GM18508 (cell line): ENCODE results near the gene ATP9A.
"Not testable (repeated sequence)": the region's sequence is repeated elsewhere in the genome, so short reads cannot be mapped to it uniquely, and the experiment has no call there.

ENCODE experiments used
- ATAC-seq: cut with Tn5 transposase; IDR thresholded peaks from one replicate; pipeline ENCODE4 v1.9.1; 2021; ENCODE audit warnings: moderate number of reproducible peaks; ENCODE audit not compliant: insufficient read depth, unreplicated experiment

Gene ATP9A

DNA sequence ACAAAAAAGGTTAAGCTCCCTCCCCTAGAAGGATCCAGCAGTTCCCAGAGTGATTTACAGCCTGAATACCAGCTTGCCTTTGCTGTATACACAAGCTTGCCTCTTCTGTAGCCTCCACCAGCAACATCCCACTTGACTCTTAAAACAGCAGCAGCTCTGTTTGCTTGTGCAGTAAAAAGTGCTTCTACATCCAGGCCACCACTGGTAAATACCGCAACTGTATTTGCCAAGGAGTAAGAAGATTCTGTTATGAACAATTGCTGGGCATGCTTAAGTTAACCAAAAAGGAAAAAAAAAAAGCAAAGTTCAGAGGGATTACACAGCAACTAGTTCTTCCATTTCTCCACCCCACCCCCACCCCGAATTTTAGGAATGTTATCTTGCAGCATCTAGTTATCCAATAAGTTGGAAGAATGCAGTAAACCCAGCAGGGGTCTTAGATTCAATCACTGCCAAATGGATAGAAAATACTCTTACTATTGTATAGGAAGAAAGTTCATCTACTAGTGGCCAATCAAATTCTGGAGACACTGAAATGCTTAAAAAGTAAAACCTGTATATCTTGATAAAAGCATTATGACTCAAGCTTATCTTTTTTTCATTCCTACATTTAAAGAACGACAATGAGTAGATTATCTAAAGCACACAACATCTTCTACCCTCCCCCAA, 29.3 kb upstream of the ATP9A start:
- ATAC-seq, result no peak

- no peak for ATAC-seq
Observed at GRCh38 chr20:51796340-51796739, 28.1 kb upstream of the ATP9A start.

- no peak for ATAC-seq
Observed at GRCh38 chr20:51792960-51793359, 24.8 kb upstream of the ATP9A start.

GRCh38 chr20:51791626-51792025, 23.4 kb upstream of the ATP9A start:
- ATAC-seq, result no peak

- no peak for ATAC-seq
Observed at GRCh38 chr20:51790256-51790655, 22.1 kb upstream of the ATP9A start.

DNA sequence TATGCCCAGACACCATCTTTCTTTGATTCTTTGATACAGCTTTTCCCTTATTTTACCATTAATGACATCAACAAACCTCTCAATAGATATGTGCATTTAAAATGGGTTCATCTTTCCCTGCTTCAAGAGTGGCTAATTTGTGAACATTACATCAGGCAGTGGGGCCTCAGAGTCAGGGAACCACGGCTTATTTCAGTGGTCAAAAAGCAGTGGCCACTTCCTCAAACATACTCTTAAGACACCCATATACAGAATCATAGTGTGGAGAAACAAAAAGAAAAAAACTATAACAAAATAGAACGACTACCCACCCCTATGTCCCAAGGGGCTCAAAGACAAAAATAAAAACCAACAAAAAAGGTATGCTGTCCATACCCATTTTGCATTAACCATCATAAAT, 21.2 kb upstream of the ATP9A start:
- ATAC-seq, result no peak

DNA sequence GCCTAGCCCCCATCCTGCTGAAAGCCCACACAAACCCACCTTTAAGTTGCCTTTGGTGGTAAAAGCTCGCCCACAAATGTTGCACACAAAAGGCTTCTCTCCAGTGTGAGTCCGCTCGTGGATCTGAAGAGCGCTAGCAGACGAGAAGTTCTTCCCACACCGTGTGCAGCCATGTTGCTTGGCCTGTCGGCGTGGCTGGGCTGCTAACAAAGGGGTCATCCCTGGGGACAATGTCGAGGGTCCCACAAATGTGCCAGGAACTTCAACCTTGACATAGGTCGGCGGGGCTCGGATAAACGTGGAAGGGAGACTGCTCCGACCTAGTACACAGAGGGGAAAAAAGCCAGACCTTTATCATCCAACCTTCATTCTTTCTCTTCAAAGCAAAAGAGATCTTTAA, 20.6 kb upstream of the ATP9A start:
- ATAC-seq, result no peak

DNA sequence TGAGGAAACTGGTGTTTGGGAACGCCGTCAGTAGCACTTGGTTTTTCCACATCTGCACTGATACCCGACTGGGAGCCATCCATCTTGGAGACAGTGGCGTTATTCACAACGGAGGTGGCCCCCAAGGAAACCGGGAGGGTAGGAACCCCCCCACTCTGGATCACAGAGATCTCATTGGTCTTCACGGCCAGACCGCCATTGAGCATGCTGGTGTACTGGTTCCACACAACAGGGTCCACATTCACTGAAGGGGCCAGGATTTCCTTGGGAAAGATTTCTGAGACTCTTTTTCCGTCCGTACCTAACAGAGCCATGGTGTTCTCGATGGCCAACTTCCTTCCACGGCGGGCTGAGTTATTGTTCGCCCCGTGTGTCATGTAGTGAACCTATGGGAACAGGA, 16.1 kb upstream of the ATP9A start:
- ATAC-seq, result no peak

DNA sequence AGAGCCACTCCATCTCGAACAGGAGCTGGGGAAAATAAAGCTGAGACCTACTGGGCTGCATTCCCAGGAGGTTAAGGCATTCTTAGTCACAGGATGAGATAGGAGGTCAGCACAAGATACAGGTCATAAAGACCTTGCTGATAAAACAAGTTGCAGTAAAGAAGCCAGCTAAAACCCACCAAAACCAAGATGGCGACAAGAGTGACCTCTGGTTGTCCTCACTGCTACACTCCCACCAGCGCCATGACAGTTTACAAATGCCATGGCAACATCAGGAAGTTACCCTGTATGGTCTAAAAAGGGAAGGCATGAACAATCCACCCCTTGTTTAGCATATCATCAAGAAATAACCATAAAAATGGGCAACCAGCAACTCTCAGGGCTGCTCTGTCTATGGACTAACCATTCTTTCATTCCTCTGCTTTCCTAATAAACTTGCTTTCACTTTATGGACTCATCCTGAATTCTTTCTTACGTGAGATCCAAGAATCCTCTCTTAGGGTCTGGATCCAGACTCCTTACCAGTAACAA, 10.1 kb upstream of the ATP9A start:
- not testable (repeated sequence) for ATAC-seq

- no peak for ATAC-seq
Observed at GRCh38 chr20:51775241-51775640, 7.1 kb upstream of the ATP9A start.

- no peak for ATAC-seq
Observed at GRCh38 chr20:51772236-51772635, 4.0 kb upstream of the ATP9A start.

DNA sequence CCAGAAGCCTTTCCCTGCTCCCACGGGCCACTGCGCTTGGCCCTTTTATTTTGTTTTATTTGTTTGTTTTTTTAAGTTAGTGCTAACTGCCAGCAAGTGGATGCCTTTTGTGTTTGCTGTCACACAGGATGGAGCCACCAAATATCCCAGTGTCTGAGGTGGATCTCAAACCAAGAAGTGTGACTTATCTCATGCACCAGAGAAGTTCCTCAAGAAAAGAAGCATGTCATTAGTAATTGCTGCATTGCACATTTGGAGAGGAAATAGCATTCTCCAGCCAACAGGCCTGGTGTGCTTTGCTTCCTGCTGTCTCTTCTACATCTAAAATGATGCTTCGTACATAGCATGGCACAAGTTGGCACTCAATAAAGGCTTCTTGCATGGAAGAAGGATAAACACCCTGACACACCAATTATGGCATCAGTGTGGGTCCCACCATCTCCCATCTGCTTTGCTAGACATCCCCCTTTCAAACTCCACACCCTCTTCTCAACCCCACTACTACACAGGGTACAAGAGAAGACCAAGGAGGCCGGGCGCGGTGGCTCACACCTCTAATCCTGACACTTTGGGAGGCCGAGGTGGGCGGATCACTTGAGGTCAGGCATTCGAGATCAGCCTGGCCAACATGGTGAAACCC, 1.9 kb upstream of the ATP9A start:
- no peak for ATAC-seq

DNA sequence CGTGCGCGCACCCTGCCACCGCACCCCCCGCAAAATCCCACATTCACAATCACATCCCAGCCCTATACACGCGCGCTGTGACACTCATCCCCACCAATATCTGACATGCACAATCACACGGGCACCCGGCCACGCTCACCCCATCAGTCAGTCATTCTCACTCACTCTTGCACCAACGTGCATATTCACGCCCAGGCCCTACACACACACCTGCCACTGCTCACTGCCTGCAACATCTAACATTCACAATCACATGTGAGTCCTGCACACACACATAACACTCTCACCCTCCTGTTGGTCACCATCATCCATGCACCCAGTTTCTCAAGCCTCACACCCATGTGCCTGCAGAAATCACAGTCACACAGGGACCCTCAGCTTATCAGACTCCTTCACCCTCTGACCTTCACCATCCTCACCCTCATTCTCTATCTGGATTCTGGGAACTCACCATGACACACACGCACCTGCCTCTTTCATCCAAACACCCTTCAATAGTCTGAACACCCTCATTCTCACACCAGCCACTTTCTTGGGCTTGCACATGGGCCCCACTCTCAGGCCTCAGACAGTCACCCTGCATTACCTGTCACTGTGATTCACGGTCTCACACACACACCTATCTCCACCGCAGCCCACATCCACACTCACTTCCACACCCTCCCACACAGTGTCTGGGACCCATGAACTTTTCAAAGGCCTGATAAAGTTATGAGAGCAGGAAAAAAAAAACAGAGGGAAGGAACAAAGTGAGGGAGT, 748 bp upstream of the ATP9A start:
- ATAC-seq, result no peak

- no peak for ATAC-seq
Observed at GRCh38 chr20:51766994-51767866, 960 bp downstream of the ATP9A start.

DNA sequence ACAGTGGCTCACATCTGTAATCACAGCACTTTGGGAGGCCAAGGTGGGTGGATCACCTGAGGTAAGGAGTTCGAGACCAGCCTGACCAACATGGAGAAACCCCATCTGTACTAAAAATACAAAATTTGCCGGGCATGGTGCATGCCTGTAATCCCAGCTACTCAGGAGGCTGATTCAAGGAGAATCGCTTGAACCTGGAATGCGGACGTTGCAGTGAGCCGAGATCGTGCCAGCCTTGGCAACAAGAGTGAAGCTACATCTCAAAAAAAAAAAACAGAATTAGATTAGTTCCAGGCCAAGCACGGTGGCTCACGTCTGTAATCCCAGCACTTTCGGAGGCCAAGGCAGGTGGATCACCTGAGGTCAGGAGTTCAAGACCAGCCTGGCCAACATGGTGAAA, 2.8 kb downstream of the ATP9A start:
- not testable (repeated sequence) for ATAC-seq

GRCh38 chr20:51763965-51764602, 4.1 kb downstream of the ATP9A start:
- no peak for ATAC-seq

GRCh38 chr20:51760905-51761546, 7.2 kb downstream of the ATP9A start:
- no peak for ATAC-seq

- no peak for ATAC-seq
Observed at GRCh38 chr20:51759769-51760510, 8.2 kb downstream of the ATP9A start.
